GM18519 (cell line): ENCODE measurements around the gene CCDC12.

Source experiments
- ATAC-seq: cut with Tn5 transposase; IDR thresholded peaks from one replicate; pipeline ENCODE4 v1.9.1; 2021; ENCODE audit warnings: mild to moderate bottlenecking, moderate library complexity; ENCODE audit not compliant: unreplicated experiment, low FRiP score

CCDC12 gene

GRCh38 chr3:46943237-46944187 is 33.0 kb downstream of the CCDC12 start:
- no peak for ATAC-seq

DNA sequence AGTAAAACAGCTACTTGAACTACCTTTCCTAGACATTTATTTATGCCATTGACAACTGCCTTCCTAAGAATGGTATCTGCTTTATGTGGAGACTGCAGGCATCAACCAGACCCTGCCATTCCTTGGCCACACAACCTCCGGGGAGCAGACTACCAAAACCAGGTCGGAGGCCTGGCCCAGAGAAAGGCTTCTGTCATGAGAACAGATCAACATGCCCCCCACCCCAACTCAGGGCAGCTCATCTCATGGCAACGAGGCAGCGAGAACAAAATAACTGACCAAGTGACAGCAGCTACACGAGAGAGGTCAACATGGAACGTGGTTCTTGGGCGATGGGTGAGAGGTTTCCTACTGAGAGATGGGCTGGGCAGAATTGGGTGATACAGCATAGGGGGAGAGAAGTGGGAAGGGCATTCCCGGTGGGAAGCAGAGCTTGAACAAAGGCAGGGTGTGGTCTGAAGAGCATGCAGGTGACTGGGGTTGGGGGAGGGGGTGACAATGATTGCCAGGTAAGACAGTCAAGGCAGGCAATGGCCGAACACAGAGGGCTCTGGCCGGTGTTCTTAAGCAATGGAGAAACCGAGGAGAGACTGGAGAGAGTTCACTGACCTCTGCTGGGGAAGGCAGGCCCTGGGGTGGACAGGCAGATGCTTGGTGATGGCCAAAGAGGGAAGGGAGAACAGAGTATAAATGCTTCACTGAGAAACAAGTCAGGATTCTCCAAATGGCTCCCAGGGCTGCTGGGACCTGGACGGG is 33.9 kb downstream of the CCDC12 start:
- ATAC-seq: no peak

- no peak for ATAC-seq
Measured at GRCh38 chr3:46942076-46942475, 34.5 kb downstream of the CCDC12 start.

GRCh38 chr3:46939578-46940445 is 36.7 kb downstream of the CCDC12 start:
- no peak for ATAC-seq

GRCh38 chr3:46938118-46938517 is 38.4 kb downstream of the CCDC12 start:
- no peak for ATAC-seq

DNA sequence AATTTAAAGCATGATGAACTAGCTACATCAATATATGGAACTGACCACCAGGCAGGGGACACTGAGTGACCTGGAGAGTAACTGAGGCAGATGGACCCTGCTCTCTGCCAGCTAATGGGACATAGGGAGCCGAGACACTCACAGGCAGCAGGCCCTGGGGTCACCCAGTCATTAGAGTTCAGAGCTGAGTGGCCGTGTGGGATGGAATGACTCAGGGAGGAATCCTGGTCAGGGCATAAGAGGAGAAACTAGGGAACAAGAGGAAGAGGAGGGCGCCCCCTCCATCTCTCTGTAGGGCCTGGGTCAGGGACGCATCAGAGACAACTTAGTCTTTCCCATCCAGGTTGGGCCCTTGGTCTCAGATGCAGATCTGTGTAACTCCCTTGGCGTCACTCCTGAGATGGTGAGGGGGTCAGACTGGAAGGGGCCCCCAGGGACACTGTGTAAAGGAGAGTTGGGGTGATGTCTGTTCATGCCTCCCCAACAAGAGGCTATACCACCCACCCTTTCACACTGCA is 39.8 kb downstream of the CCDC12 start:
- ATAC-seq: no peak

GRCh38 chr3:46935989-46936558 is 40.5 kb downstream of the CCDC12 start:
- ATAC-seq: no peak

GRCh38 chr3:46935168-46935858 is 41.2 kb downstream of the CCDC12 start:
- no peak for ATAC-seq

- ATAC-seq: no peak
Measured at GRCh38 chr3:46934498-46935167, 41.9 kb downstream of the CCDC12 start.

- no peak for ATAC-seq
Measured at GRCh38 chr3:46934072-46934471, 42.5 kb downstream of the CCDC12 start.

DNA sequence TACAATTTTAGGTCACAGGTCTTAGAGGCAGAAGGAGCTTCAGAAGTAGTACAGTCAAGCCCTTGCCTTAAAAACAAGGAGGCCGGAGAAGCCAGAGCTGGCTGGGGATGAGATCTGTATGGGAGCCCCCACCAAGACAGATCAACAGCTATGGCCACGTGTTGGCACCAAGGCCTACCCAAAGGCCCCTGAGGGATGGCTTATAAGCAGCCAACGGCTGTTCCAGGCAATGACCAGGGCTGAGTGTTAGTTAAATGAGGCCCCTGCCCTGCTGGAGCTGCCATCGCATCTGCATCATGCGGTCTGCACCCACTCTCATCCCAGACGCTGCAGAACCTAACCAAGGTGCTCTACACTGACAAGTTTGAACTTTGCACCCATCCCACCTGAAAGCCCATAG is 43.3 kb downstream of the CCDC12 start:
- ATAC-seq: no peak

GRCh38 chr3:46932455-46933225 is 43.9 kb downstream of the CCDC12 start:
- ATAC-seq: no peak

DNA sequence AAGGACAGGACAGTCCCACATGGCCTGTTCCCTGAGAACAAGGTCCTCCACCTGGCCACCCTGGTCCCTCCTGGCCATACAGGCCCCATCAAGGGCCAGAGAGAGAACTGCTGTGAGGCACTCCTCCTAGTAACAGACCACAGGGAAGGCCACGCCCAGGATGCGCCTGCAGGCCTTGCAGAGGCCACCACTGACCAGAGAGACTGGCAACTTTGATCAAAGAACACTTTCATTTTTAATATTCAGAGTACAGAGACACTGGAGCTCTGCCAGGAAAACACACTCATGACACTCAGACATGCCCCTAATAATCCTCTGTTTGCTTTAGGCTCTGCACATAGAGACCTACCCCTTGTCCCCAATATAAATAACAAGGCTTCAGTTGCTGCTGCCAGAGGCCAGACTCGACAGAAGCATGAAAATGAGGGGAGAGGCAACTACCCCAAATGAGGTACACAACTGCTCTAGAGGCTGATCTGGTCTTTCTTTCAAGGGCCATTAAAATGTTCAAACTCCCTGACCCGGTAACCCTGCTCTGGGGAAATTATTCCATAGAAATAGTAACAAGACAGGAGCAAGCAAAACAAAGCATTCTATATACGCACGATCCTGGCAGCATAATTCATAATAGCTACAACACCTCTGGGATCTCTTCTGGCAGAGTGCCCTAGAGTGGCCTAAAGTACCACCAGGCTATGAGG is 44.8 kb downstream of the CCDC12 start:
- no peak for ATAC-seq

- no peak for ATAC-seq
Measured at GRCh38 chr3:46930945-46931403, 45.6 kb downstream of the CCDC12 start.

GRCh38 chr3:46930166-46930944 is 46.2 kb downstream of the CCDC12 start:
- no peak for ATAC-seq

DNA sequence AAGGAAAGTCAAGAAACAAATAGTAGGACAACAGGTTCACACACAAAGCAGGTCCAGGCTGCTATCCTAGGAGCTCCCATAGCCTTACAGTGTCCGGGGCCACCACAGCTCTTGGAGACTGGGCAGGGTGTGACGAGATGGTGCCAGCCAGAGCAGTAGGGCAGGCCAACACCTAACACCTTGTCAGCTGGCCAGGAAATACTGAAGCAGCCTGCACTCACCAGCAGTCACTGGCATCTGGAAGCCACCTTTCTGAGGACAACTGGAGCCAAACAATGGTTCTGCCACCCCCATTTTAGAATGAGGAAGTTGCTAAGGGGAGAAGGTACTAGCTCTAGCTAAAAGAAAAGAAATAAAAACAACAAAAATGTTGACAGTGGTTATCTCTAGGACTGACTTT is 47.2 kb downstream of the CCDC12 start:
- ATAC-seq: no peak

DNA sequence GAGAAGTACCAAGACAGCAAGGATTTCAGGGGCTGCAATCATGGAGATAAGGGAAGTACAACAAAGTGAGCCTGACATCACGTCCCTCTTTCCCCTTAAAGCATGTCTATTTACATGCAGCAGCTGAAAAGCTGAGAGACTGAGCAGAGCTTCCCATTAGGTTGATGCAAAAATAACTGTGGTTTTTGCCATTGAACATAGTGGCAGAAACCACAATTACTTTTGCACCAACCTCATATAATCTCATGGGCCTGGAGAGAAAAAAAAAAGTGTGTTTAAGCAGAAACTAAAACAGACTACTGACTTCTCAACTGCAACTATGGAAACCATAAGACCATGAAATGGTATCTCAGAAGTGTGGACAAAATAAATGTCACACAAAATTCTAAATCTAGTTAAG is 48.3 kb downstream of the CCDC12 start:
- ATAC-seq: no peak
